GM18520 (cell line): ENCODE results near the gene CRIP3.
"Not testable (repeated sequence)": the region's sequence is repeated elsewhere in the genome, so short reads cannot be mapped to it uniquely, and the experiment has no call there.

Experiments
- ATAC-seq: cut with Tn5 transposase; IDR thresholded peaks from one replicate; pipeline ENCODE4 v1.9.1; 2021; ENCODE audit not compliant: unreplicated experiment

Gene CRIP3

DNA sequence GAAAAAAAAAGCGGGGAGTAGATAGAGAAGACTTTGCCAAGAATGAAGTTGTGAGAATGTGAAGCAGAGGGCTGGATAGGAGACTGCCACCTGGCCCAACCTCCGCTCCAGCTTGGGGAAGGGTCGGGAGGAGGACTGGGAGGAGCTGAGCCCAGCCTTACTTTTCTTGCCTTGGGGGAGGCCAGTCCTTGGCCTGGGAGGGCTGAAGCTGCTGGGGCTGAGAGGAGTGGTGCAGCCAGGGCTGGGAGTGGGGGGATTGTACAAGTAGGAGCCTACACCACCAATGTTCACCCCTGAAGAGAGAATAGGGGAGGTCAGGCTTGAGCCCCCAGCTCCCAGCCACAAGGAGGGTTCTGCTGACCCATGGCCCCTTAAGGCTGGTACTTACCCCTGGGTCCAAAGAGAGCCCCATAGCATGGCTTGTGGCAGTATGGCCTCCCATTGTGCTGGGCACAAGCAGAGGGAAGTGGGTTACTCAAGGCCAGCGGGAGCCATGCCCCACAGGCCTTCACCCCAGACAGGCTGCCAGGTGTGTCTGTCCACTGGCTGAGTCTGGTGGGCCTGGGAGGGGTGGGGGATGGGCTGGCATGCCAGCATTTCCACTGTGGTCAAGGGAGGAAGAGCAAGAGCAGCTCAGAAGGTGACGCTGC, 1.1 kb downstream of the CRIP3 start:
- ATAC-seq = no peak

DNA sequence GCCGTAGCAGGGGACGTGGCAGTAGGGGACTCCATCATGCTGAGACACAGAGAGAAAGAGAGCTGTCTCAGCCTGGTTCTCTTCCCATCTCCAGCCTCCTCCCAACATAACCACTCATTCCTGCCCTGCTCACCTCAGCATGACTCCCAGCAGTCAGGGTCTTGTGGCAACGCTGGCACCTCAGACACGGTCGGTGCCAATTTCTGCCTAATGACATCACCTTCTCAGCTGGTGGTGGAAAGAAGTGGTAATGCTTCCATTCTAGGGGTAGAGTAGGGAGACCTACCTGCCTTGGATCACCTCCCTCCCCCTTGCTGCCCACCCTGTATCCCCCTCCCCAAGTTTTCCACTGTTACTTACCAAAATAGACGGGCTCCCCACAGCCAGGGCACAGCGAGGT, 2.5 kb downstream of the CRIP3 start:
- no peak for ATAC-seq

DNA sequence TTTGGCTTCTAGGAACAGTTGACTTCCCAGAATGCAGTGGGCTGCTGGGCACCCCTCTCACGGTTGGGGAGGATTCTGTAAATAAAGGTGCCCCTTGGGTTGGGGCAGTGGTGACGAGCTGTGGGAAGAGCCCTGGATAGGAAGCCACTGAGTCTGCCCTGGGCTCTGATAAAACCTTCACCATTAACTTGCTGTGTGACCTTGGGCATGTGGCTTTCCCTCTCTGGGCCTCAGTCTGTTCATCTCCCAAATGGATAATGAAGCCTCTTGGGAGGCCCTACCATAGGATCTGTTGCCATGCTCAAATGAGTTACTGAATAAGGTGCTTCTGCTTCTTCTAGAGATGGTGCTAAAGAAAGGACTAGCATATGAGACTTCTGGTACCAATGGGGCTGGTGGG, 3.7 kb downstream of the CRIP3 start:
- no peak for ATAC-seq

GRCh38 chr6:43304361-43304760, 4.3 kb downstream of the CRIP3 start:
- ATAC-seq = no peak

DNA sequence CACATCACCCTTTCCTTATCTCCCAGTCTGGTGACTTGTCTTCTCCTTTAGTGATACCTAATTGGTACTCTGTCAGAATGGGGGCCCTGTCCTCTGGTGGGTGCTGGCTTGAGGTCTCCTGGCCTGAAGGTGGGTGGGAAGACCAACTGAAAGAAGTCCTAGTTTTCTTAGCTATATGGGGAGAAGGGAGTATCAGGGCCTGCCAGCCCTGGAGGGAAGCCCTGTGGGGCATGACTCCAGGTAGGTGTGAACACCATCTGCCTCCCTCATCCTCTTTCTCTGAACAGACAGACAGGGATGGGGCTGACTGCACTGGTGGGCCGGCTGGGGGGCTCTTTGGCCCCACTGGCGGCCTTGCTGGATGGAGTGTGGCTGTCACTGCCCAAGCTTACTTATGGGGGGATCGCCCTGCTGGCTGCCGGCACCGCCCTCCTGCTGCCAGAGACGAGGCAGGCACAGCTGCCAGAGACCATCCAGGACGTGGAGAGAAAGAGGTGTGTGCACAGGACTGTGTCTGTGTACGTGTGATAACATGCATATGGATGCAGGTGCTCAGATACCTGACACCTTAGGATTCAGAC, 4.8 kb downstream of the CRIP3 start:
- no peak for ATAC-seq

DNA sequence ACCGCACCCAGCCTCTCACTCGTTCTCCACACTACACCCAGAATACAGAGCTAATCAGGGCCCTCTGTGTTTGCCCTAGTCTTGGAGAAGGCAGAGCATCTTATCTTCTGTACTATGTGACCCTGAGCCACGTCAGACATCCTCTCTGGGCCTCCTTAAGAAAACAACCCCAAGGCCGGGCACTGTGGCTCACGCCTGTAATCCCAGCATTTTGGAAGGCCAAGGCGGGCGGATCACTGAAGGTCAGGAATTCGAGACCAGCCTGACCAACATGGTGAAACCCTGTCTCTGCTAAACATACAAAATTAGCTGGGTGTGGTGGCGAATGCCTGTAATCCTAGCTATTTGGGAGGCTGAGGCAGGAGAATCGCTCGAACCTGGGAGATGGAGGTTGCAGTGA, 5.6 kb downstream of the CRIP3 start:
- not testable (repeated sequence) for ATAC-seq

DNA sequence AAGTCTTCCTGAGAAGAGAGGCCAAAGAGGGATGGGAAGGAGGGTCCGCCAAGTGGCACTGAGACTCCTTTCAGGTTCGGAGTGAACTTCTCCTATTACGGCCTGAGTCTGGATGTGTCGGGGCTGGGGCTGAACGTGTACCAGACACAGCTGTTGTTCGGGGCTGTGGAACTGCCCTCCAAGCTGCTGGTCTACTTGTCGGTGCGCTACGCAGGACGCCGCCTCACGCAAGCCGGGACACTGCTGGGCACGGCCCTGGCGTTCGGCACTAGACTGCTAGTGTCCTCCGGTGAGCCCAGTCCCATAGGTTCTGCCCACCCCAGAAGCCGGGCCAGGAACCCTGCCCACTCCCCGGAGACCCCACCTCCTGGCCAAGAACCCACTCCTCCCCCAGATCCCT, 6.5 kb downstream of the CRIP3 start:
- no peak for ATAC-seq

DNA sequence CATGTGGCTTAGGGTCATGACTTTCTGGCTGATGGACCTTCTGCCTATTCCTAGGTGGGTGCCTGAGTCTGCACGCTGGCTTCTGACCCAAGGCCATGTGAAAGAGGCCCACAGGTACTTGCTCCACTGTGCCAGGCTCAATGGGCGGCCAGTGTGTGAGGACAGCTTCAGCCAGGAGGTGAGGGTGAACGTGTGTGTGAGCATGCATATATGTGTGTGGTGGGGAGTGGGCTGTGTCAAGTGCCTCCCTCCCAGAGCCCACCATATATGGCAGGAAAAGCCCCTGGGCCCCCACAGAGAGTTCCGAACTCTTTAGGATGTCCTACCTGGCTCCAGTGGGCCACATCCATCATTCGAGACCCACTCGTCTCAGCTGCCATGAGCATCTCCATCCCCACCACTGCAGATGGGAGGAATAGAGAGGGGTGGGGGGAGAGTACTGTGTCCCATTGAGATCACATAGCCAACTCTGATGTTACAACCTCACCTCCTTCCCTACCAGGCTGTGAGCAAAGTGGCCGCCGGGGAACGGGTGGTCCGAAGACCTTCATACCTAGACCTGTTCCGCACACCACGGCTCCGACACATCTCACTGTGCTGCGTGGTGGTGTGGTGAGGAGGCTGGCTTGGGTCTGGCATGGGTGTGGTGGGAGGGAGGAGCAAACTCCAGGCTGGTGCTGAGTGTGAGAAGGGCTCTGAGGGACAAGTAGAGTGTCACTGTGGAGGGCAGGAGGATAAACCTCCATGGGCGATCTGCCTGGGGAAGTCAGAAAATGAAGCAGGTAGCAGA, 7.3 kb downstream of the CRIP3 start:
- no peak for ATAC-seq

- ATAC-seq = no peak
Observed at GRCh38 chr6:43299338-43300293, 9.0 kb downstream of the CRIP3 start.

- no peak for ATAC-seq
Observed at GRCh38 chr6:43298565-43299337, 9.9 kb downstream of the CRIP3 start.

- no peak for ATAC-seq
Observed at GRCh38 chr6:43297644-43298564, 10.7 kb downstream of the CRIP3 start, which contains the start of gene SLC22A7. Gene SLC22A7, plus strand, starts transcription at chr6:43298260. Its CDS starts 99 bp downstream, at chr6:43298359.

- no peak for ATAC-seq
Observed at GRCh38 chr6:43296780-43297497, 11.7 kb downstream of the CRIP3 start.

GRCh38 chr6:43295456-43295855, 13.2 kb downstream of the CRIP3 start:
- no peak for ATAC-seq

DNA sequence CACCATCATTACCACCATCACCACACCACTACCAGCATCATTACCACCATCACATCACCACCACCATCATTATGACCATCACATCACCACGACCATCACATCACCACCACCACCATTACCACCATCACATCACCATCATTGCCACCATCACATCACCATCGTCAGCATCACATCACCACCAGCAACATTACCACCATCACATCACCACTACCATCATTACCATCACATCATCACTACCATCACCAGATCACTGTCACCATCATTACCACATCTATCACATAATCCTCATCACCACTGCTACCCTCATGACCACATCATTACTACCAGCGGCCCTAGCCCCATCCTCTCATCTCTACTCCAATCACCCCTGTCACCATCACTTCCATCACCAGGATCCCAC, 14.1 kb downstream of the CRIP3 start:
- no peak for ATAC-seq

- no peak for ATAC-seq
Observed at GRCh38 chr6:43293698-43294097, 14.9 kb downstream of the CRIP3 start.

DNA sequence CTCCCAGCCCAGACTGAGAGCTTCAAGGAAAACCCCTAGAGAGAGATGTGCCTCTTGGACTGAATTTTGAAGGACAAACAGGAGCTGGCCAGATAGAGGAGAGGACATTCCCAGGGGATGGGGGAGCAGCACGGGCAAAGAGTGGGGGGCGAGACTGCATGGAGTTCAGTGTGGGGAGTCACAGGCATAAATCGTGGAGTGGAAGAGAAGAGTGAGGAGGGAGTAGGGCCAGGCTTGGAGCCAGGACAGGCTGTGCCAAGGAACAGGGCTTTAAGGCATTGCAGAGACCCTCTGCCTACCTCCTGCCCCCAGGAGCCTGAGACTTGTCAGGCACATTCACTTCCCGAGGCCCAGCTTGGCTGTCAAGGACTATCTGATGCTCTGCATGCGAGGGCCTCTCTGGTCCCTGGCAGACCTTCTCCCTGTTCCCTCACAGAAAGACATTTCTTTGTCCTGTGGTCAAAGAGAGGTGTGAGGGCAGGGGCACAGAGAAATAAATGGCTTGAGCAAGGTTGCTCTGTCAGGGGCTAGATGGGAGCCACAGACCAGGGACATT, 15.8 kb downstream of the CRIP3 start:
- no peak for ATAC-seq

GRCh38 chr6:43292341-43292740, 16.3 kb downstream of the CRIP3 start:
- no peak for ATAC-seq

GRCh38 chr6:43291708-43292107, 16.9 kb downstream of the CRIP3 start:
- no peak for ATAC-seq
